Effector CD8-positive, alpha-beta T cell (primary cell): Measurements from ENCODE around the gene CPXM2.
"Not testable (repeated sequence)": the region's sequence is repeated elsewhere in the genome, so short reads cannot be mapped to it uniquely, and the experiment has no call there.

Source experiments
- DNase-seq: peaks from one replicate; lab custom pipeline; 2025; lab: John Stamatoyannopoulos, UW

Gene CPXM2

DNA sequence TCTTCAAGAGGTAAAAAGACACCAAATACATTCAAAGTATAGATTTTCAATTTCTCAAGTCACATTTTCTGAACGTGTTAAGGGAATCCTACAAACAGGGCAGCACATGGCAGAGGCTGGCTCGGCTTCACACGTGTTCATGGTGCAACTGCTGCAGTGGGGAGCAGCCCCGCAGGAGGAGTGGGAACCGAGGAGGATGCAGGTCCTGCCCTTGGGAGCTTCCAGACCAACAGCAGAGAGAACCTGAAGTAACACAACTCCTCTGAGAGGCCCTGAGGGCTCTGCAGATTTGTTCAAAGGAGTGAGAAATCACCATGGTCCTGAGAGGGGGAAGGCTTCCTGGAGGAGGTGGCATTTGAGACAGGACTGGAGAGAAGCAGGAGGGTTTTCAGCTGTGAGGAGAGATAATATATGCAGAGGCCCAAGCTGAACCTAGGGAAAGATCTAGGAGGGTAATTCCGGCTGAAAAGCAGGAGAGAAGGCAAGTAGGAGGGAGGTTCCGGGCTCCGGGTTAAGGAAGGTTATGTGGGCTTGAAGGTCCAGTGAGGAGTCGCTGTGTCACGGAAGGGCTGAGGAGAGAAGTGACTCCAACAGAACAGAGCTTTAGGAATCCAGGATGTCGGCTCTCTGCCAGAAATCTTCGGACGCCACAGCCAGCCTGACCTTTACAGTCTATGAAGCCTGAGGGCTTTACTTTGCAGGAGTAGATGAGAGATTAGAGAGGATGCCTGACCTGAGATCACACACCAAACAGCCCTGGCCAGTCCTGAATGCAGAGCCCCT, 148.0 kb downstream of the CPXM2 start:
- no peak for DNase-seq

DNA sequence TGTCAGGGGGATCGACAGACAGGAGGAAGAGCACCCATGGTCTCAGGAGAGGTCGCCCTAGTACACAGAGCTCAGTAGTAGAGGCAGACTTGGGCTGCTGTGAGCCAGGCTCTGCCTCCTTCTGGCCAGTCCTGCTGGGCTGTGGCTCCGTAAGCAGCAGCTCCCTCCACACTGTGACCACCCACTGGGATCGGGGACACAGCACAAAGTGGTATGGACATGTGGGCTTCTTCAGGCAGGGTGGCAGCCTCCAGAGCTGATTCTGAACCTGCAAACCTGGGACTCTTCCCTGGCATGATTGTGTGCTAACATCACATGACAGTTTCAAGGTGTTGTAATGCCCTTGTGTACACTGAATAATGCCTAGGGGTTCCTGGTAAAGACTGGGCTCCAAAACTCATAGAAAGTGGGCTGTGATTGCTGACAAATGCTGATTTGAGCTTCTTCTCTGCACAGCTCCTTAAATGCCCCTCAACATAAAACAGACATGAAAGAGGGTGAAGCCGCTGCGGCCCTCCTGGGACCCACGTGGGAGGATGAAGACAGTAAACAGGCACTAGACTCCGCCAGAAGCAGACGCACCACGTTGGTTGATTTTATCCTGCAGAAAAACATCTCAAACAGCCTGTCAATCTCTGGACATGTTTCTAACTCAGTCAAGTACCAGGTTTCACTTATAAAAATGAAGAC, 148.7 kb downstream of the CPXM2 start:
- DNase-seq, result no peak

DNA sequence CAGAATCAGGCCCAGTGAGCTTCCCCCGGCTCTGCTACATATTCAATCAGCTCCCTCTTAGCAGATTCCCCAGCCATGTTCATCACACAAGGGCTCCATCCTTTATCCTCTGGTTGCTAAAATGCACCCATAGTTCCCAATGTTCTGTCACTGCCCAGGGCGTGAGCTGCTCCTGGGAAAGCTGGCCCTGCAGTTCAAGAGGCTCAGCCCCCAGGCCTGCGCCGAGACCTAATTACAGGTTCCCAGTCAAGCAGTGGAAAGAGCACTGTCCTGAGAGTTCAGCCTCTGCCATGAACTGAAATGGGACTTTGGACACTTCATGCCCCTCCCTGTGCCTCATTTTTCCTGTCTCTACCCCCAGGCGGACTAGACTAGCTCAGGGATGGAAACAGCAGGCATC, 149.9 kb downstream of the CPXM2 start:
- DNase-seq, result no peak

DNA sequence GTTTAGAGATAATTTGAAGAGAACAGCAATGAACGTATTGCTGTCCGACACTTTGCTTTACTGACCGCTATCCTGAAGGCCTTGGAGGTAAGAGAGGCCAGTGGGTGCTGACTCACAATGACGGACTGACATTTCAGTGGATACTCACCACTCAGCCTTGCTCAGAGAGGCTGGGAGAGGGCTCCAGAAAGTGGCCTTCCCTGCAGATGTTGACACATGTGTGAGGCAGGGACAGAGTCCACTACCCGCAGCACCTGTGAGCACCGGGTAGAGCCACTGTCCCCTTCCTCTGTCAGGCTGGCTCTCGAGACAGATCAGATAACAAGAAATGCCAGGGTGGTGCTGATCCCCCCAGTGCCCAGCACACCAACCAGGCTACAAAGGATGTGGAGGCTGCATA, 150.5 kb downstream of the CPXM2 start:
- no peak for DNase-seq

DNA sequence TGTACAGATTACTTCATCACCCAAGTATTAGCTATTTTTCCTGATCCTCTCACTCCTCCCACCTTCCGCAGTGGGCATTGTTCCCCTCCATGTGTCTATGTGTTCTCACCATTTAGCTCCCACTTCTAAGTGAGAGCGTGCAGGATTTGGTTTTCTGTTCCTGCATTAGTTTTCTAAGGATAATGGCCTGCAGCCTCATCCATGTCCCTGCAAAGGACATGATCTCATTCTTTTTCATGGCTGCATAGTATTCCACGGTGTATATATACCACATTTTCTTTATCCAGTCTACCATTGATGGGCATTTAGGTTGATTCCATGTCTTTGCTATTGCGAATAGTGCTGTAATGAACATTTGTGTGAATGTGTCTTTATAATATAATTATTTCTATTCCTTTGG, 154.7 kb downstream of the CPXM2 start:
- DNase-seq, result not testable (repeated sequence)

DNA sequence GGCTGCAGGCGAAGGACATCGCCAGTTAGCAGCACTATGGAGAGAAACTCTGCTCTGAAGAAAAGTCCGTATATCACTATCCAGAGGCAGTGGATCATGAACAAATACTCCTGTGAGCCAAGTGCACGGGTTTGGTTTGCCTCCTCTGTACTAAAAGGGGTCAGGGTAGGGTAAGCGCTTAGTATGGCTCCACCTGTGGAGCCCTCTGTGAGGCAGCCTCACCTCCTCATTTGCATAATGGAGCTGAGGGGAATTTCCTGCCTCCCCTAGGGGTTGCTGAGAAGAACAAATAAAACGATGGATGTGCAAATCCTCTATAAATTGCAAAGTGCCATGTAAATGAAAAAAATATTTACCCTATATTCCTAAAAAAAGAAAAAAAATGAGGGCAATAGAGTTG, 162.1 kb downstream of the CPXM2 start:
- no peak for DNase-seq

DNA sequence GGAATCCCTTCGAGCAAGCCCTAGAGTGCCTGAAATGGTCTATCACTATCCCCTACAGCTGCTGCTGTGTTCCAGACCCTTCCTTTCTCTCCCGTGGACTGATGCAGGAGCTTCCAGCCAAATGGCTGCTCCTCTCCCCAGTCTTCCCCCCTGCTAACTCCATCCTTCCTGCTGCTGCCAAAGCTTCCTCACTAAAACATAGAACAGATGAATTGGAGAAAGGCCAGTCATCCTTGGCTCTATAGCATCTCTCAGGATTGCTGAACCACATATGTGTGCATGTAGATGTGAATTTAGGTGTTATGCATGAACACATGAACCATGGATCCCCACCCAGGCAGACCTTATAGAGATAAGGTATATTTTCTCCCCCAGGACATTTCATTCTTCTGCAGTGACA, 164.8 kb downstream of the CPXM2 start:
- DNase-seq, result no peak

DNA sequence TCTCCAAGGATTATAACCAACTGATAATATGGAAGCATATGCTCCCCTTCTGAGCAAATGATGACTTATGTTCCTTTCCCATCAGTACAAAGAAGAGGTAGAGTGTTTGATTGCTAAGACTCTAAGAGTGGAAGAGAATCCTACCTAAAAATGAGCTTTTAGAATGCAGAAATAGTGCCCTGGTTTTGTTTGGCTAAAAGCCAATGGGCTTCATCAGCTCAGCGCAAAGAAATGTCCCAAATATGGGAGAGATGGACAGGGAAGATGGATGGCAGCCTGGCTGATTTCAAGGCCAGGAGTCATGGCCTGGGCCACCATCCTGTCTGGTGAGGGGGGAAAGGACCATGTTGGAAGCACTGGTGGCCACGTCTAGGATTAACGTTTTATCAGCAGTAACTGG, 165.2 kb downstream of the CPXM2 start:
- no peak for DNase-seq

DNA sequence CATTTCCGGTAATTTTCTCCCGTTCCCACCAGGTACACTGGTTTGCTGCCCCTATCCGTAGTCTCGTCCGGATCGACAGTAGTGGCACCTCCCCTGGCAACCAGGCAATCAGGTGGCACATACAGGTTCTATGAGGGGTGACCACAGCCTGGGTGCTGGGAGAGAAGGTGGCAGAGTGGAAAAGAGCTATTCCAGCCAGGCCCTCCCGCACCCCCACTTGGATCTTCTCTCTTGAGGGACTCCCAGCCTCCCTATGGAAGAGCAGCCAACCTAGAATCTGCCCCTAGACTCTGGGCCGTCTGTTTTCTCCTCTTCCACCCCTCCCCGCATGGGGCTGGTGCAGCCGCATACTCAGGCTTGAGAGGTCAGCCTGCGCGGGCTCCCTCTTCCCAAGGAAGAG, 166.9 kb downstream of the CPXM2 start:
- no peak for DNase-seq

DNA sequence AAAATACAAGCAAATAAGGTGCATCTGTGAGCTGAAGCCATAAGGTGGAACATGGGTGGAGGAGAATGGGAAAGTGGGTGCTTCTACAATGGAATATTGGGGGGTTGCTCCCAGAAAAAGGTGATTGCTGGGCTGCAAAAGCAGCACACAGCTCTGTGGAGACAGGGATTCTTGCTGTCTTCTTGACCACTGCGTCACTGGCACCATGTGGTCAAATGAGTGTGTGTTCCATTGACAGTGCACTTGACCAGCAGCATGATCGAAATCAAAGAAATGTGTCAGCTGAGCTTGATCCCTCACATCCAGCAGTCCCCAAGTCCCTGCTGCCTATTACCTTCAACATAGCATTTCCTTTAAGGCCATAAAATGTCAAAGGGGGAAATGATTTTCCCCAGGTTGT, 169.3 kb downstream of the CPXM2 start:
- no peak for DNase-seq

DNA sequence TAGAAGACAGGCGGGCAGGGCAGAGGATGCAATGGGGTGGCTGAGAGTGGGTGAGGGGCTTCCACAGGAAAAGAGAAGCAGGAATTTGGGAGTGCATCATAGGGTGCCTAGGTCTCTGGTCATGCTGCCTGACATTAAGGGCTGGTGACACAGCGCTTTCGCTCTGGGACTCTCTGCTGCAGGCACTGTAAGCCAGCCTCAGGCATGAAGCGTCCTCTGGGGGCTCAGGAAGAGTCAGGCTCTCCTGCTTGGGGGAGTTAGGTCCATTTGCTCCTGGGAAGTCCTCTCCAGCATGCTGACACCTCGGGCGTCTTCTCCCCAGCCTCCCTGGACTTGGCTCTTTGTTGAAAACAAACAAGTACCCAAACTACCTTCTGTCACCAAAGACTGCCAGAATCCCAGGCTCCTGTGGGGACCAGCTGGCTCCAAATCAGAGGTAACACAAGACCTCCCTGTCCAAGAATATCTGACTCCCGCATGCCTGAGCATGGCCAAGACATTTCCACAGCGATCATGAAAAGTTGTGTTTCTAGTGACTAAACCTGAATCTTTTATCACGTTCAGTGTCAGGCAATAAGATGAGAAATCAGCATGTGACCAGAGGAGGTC, 170.1 kb downstream of the CPXM2 start:
- DNase-seq, result no peak

DNA sequence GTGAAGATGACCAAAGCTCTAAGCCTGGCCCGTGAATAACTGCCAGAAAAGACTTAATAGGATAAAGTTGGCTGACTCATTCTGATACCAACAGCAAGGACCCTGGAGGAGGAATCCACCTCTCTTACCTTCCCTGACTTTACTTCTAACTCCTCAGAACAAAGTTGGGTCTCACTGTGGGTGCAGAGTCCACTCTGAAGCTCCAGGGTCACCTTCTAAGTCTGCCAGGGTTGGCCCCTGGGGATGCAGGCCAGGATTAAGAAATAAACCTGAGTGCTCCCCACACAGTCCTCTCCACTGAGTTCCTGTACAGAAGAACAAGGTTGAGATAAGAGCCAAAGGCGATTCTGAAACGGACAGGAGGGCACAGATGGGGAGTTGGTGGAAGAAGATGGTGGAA, 171.1 kb downstream of the CPXM2 start:
- no peak for DNase-seq

DNA sequence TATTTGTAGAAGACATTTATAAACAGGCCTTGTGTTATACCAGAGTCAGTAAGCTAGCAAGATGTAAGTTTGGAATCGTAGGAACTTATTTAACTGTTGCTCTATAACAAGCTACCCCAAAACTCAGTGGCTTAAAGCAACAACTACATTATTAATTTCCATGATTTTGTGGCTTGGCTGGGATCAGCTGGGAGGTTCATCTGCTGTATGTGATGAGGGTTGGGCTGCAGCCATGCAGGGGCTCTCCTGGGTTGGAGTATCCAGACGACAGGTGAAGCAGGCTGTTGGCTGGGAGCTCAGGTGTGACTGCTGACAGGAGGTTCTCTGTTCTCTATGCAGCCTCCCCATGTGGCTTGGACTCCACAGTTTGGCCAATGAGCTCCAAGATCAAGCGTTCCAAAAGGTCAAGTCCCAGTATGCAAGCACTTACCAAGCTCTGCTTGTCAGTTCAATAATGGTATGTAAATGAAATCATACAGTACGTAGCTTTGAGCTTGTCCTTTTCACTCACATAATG, 173.0 kb downstream of the CPXM2 start:
- no peak for DNase-seq

DNA sequence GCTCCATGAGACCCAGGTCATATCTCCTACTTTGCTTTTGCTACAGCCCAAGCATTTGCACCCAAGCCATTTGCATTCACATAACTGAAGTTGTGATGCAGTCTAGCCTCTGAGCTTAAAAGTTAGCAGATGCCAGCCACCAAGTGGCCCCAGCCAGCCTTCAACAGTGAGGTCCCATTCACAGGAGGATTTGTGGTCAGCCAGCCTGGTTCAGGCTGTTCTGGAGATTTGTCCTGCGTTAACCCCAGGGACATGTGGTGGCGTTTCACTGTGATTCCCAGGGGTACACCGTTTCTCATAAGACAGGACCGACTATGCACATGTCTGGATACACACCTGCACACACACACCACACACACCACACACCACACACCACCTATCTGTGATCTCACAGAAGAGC, 174.3 kb downstream of the CPXM2 start:
- no peak for DNase-seq

DNA sequence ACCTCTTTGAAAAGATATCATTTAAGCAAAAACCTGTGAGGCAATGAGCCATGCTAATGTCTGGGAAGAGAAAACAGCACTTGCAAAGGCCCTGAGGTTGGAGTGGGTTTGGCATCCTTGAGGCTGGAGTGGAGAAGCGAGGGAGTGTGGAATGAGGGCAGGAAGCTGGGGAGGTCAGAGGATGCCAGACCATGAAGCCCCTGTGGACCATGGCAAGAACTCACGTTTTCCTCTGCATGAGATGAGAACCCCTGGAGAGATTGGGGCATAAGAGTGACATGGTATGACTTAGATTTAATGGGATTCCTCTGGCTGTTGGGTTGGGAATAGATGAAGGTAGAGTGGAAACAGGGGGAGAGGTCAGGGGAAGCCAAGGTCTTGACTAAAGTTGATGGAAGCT, 176.1 kb downstream of the CPXM2 start:
- no peak for DNase-seq

DNA sequence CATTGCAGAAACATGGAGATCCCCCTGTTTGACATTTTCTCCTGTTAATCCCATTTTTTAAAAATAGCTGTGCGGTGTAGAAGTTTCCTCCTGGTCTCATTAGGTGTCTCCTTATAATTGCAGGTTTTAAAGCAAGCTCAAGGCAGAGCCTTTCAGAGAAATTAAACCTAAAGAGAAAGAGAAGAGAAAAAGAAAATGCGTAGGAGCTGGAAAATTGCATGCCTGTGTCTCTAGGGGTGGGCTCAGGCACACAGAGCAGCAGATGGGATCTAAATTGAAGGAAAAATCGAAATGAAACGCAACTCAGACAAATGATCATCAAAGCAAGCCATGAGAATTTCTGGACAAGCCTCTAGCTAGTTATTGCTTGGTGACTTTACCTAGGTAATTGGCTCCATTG, 185.4 kb downstream of the CPXM2 start:
- DNase-seq, result no peak

DNA sequence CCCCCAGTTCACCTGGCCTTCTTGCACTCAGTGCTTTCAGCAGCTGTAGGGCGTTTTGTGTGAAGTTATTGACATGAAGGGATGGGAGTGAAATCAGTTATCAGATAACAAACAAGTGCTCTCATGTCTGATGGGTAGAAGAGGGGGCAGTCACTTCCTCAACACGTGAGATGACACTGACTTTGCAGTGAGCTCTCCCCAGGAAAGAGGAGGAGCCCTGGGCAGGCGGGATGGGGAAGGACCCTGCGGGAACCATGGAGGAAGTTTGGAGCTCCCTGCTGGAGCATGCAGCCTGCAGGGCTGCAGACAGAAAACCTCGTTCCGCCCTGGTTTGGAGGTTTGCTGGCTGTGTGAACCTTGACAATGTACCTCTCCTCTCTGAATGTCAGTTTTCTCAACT, 186.8 kb downstream of the CPXM2 start:
- DNase-seq, result no peak

DNA sequence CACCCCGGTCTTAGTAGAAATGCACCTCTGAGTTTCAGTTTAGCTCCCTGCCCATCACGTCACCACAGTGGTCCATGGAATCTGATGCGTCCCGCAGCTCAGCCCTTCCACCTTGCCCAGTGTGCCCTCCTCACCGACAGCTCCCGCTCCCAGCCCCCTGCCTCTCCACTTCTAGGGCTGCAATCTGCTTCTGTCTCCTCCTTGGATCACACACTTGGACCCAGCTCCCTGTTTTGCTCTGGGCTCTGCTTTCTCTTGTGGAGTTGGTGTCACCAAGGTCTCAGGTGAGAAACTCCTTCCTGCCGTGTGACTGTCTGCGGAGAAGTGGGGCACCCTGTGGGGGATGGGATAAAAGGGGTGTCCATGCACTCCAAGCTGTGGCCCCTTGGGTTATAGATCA, 187.5 kb downstream of the CPXM2 start:
- no peak for DNase-seq

DNA sequence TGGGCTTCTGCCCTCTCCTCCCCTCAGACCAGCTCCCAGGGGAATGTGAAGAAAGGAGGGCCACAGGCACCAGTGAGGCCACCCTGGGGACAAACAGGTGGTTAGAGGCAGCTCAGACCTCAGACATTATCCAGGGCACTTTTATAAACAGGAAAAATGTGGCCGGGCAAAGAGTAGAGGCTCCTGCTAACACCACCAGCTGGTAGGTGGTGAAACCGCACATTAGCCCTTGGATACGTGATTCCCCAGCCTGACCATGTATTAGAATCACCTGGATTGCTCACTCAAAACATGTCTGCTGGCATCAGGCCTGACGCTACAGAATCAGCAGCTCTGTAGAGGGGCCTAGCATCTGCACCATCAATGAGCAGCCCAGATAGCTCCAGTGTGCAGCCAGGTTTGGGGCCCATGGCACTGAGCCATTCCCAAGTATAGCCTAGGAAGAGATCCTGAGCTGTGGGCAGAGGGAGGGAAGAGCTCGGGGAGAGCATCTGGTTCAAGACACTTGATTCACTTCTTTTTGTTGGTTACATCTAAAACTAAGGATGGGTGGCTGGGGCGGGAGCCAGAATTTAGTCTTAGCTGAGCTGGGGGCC, 188.3 kb downstream of the CPXM2 start:
- DNase-seq, result no peak
